DMS53 treated with DMSO at 0.1 percent for 48 hours (cell line): ENCODE measurements around the gene HNRNPH2.
A peak's percentile ranks its signal among the peaks of the same experiment; 100 is the strongest.

Experiments used
- DNase-seq: peaks from one replicate; lab custom pipeline; 2025; ENCODE audit not compliant: unreplicated experiment; lab: John Stamatoyannopoulos, UW

Gene HNRNPH2, protein sequence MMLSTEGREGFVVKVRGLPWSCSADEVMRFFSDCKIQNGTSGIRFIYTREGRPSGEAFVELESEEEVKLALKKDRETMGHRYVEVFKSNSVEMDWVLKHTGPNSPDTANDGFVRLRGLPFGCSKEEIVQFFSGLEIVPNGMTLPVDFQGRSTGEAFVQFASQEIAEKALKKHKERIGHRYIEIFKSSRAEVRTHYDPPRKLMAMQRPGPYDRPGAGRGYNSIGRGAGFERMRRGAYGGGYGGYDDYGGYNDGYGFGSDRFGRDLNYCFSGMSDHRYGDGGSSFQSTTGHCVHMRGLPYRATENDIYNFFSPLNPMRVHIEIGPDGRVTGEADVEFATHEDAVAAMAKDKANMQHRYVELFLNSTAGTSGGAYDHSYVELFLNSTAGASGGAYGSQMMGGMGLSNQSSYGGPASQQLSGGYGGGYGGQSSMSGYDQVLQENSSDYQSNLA

GRCh38 chrX:101407748-101408531 lies at the start of gene HNRNPH2, which contains the start of gene GLA:
Gene HNRNPH2 (plus strand): TSS chrX:101408222. CDS start chrX:101411989, 3,767 bp downstream.
Gene GLA (minus strand): TSS chrX:101407925. CDS start chrX:101407903, 22 bp downstream.
- DNase-seq: peak; percentile 96

DNA sequence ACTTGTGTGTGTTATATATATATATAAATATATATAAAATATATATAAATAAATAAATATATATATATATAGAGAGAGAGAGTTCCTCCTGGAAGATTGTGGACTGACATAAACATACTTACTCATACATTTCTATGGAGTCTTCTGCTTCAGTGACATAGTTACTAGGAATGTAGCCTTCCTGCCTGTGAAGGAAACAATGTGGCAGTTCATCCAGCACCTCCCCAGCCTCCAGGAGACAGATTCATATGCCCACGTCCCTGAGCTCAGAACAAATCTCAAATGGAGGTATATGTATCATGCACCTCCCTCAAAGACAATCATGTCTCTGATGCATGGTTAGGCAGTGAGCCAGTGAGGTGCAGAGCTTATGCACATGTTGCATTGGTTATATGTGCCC lies 48.1 kb upstream of the HNRNPH2 start:
- DNase-seq: no peak

DNA sequence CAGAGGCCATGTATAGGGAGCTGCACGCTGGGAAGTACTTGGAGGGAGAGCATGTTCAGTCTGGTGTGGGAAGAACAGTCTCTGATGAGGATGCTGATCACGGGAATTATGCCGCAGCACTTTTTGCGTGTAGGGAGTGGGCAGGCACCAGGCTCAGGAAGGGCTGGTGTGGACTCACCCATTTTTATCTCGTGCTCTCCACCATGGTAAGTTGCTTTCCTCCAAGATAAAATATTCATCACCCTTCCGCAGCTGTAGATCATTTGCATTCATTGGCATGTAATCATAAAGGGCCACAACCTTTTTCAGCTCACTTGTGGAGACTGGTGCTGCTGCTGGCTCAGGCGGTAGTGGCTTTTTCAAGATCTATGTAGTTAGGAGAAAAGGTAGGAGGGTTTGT lies 47.6 kb upstream of the HNRNPH2 start:
- DNase-seq: no peak

DNA sequence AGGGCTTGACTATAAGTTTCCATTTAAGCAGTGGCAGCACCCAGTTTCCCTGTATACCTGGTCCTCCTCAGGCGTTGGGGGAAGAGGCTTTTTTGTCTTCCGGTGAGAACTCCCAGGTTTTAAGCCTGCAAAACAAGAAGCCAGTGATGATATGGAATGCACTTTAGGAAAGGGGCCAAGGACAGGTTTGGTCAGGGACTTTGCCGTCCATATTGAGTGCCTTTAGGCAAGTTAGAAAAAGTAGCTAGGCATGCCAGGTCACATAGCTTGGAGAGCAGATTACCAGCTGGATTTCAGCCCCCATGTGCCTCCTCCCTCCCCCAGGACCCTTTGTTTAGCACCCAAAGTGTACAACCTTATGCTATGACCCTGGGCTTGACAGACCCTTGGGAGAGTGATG lies 45.9 kb upstream of the HNRNPH2 start:
- no peak for DNase-seq

GRCh38 chrX:101362757-101363156 lies 45.3 kb upstream of the HNRNPH2 start:
- DNase-seq: no peak

GRCh38 chrX:101365301-101365795 lies 42.7 kb upstream of the HNRNPH2 start:
- DNase-seq: no peak

- peak; percentile 10 for DNase-seq
Observed at GRCh38 chrX:101368800-101369199, 39.2 kb upstream of the HNRNPH2 start.

DNA sequence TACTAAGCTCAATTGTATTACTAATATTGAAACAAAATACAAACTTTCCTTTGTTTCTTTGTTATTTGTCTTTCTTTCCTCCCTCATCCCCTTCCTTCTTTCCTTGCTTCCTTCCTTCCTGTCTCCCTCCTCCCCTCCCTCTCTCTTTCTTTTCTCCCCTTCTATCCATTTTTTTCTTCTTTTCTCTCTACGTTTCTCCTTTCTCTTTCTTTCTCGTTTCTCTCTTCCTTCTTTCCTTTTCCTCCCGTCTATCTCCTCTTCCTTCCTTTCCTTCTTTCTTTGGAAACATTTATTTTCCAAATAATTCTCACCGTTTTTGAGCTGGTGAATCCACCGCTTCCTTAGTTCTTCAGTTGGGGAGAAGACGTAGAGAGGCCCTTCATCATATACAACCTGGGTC lies 38.3 kb upstream of the HNRNPH2 start:
- no peak for DNase-seq

DNA sequence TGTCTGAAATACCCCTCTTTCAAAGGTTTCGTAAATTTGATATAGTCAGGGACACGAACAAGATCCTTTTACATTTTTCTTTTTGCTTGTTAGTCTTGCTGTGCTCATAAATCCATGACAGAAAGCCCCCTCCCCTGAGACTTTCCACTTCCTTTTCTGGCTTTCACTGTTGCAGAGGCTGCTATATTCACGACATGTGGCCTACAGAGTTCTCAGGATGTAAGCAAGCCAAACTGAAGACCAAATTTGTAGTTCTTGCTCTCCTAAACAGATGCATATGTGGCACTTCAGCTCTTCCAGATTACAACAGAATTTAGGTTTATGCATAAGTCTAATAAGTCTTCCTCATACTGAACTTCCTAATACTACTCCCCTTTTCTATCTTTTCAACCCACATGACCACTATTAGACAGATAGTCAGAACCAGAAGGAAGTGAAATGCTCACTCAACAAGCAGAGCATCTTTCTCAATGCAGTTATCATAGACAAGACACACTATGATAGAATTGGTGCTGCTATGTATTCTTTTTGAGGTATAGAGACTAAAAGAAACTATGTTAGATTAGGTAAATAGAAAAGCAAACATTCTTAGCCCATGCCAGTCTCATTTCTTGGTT lies 37.0 kb upstream of the HNRNPH2 start:
- no peak for DNase-seq

- no peak for DNase-seq
Observed at GRCh38 chrX:101377547-101377946, 30.5 kb upstream of the HNRNPH2 start.

- DNase-seq: no peak
Observed at GRCh38 chrX:101383679-101384205, 24.3 kb upstream of the HNRNPH2 start.

DNA sequence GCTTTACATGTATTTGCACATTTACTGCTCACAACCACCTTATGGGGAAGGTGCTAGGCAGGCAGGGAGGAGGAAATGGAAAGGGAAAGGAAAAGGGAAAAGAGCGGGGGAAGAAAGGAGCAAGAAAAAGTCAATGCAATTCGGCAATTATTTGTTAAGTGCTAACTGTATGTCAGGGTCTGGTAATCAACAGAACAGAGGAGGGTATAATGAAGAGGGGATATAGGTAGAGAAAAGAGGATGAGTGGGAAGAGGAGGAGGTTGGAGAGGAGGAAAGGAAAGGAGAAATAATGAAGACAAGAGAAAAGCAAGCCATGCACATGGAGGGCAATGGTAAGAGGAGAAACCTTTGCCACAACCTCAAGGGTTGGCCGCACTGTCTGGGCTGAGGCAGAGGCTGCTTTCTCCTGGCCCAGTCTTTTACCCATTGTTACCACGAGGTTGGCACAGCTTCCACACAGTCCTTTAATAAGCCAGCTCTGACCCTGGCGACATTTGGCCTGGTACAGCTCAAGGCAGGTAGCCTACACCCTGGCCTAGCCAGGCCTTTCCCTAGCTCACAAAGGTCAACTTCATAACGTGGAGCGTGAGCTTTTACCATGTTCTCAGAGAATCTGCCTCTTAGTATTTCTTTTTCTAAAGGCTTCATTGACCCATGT lies 22.9 kb upstream of the HNRNPH2 start:
- DNase-seq: no peak

- no peak for DNase-seq
Observed at GRCh38 chrX:101385795-101386541, 22.1 kb upstream of the HNRNPH2 start, which contains the start of gene BTK. Gene BTK (minus strand): TSS chrX:101386191. CDS start chrX:101375284, 10,907 bp downstream.

GRCh38 chrX:101386542-101386885 lies 21.5 kb upstream of the HNRNPH2 start:
- DNase-seq: no peak

DNA sequence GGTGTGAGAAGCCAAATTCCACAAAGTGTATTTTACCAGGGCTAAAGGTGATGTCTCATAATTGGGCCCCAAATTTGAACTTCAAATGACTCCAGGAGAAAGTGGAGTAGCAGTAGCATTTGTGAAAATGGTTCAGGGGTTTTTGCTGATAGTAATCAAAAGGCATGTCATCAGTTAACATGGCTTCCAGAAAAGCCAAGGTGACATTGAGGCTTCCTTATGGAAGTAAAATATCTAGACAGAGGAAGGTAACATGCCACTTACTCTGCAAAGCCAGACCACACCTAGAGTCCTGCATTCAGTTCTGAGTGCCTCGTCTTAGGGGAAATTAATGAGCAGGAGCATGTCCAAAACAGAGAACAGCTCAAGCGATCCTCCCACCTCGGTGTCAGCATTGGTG lies 19.4 kb upstream of the HNRNPH2 start:
- no peak for DNase-seq

DNA sequence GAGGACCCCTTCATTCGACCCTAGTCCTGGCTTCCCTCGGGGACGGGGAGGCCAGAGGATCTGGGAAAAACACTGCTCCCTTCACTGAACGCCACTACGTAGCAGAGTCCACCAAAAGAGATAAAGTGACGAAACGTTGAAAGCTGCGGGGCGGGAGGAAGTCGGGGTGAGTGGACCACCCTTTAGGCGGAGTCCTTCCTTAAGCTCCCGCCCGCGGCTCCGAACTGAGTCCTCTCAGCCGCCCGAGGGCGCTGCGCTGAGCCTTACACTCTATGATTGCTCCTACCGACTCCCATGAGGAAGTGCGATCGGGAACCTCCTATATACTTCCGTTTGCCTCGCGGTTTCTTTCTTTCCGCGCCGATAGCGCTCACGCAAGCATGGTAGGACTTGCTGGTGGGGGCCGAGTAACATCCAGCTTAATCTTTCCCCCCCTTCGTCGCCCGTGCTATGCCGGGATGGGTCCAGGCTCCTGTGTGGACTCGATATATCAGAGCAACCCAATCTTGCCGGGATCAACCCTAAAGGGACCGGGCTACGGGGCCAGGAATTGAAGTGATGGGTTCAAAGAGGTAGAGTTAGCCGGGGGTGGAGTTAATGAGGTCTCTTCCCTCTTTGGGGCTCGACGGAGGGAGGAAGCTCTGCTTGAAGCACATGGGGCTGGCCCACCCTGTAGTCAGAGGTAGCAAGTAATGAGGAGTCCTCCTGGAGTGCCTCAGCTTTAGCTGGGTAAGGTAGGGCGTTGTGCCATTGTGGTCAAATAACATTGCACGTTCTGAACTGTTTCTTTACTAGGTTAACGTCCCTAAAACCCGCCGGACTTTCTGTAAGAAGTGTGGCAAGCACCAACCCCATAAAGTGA lies 17.1 kb upstream of the HNRNPH2 start, which contains the start of gene RPL36A:
Gene RPL36A (plus strand): TSS at position 348 of the 862 bp plus-strand sequence. CDS start 33 bp downstream, at position 381.
- DNase-seq: peak; percentile 78

- DNase-seq: no peak
Observed at GRCh38 chrX:101391831-101392230, 16.2 kb upstream of the HNRNPH2 start.

GRCh38 chrX:101393530-101394305 lies 14.3 kb upstream of the HNRNPH2 start:
- DNase-seq: no peak
